UCSD-AML1 (cell line): ENCODE data around the gene AKR1C2.
"Not testable (repeated sequence)": the region's sequence is repeated elsewhere in the genome, so short reads cannot be mapped to it uniquely, and the experiment has no call there.

Source experiments
- DNase-seq: peaks from one replicate; lab custom pipeline; 2025; ENCODE audit not compliant: unreplicated experiment; lab: John Stamatoyannopoulos, UW

AKR1C2 gene

DNA sequence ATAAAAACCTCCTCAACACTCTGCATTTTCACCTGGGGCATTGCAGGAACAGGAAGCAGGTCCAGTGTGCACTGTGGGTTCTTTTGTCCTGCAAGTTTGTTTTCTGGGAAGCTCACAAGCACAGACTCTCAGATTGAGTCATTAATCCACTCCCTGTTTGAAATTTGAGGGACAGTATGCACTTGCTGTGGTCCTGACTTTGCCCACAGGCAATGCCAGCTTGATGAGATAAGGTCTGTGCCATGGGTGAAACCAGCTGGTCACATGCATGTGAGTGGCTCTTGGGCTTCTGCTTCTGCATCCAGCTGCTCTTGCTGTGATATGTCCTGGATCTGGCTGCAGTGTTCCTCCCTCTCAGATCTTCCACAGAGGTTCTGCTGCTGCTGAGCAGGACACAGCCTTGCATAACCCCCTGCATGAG is 21.8 kb upstream of the AKR1C2 start:
- not testable (repeated sequence) for DNase-seq

DNA sequence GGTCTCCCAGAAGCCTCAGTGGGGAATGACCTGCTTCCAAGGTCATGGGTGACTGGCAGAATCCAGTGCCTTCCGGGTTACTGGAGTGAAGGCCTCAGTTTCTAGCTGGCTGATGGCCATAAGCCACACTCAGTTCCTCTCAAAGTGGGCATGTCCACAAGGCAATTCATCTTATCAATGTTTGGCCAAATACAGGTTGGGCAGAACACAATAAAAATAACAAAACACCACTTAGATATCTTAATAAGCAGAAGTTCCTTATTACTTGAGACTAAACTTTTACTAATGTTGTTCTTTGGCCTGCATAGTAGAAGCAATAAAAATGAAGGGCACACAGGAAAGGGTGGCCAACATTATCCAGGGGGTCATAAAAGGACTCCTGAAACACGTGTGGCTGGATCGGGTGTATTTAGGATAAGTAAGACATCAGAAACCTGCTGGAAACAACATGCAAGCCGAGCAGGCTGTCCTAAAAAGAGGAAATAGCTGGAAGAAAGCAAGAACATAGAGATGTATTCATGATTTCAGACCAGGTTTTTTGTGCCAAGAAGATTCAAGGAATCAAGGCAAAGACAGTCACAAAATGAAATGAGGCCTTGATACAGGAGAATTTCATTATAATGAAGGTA is 19.6 kb upstream of the AKR1C2 start:
- DNase-seq = no peak

DNA sequence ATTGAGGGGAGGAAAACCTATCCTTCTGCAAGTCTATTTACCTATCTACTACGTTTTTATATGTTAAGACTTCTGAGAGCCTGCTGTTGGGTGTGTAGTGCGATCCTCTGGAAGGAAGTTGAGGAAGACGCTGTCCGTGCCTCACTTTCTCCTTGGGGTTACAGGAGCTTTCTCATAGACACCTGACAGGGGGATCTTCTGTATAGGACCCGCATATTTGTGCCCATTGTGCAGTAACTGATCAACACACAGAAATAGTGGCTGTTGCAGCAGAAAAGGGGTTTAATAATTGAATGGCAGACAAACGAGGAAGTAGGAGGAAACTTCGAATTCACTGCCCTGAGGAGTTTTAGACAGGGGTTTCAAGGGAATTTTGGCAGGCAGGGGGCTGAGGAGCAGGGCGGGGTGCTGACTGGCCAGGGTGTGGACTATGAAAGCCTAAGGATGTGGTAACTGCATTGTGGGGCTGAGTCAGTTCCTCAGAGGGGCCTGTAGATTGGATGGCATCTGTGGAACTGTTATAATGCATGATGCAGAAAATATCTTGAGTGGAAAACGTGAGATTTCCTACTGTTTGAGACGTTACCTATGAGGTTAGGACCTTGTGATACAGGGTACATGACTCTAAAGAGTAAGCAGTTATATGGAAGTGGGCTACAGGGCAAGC is 18.1 kb upstream of the AKR1C2 start:
- not testable (repeated sequence) for DNase-seq

DNA sequence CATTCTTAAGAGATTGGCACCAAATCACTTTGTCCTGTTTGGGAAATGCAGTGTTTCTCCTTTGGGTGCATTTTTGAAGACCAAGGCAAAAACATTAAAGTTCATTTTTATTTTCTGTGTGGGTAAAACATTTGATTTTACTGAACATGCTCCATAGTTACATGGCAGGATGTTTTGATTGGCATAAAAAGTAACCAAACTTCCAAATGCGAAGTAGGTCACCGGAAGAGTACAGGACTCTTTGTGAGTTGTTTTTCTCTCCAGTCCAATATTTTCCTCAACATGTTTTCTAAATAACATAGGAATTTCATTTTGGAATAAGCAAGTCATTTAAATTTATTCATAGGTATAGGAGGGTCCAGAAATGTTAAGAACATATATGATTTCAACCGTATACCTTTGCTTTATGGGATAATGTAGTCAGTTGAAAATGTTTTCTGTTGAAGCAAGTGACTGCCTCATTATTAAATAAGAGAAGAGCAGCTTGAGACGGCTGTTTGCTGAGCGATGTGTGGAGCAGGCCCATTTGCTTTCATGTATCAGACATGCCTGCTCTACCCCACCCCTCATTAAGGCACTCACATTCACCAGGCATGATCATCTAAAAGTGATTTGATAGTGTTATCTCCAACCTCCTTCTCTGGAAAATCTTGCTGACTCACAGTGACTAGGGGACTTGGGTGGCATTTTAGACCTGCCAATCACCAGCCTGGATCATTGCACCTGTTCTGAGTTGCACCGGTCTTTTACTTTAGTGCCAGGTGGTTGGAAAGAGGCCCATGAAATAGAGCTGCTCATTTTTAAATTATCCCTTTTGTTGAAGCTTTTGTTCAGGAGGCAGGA is 16.3 kb upstream of the AKR1C2 start:
- not testable (repeated sequence) for DNase-seq

DNA sequence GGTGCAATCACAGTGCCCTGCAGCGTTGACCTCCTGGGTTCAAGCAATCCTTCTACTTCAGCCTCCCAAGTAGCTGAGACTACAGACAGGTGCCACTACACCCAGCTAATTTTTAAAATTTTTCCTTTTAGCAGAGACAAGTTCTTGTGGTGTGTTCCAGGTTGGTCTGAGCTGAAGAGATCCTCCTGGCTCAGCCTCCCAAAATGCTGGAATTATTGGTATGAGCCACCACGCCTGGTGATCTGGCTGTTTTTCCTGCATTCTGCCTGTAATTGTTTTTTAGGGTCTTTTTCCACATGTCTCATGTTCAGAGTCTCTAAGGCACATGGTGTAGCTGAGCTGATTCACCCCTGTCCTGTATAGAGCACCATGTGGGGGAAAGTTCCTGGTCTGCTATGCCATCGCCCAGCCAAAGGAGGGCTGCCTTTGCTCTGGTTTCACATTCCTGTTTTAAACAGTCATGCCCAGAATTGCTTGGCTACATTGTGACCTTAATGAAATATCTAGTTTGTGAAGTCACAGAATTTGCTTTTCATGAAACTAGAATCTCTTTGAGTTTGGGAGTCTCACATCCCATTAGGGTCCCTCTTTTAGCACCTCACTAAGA is 15.1 kb upstream of the AKR1C2 start:
- not testable (repeated sequence) for DNase-seq

DNA sequence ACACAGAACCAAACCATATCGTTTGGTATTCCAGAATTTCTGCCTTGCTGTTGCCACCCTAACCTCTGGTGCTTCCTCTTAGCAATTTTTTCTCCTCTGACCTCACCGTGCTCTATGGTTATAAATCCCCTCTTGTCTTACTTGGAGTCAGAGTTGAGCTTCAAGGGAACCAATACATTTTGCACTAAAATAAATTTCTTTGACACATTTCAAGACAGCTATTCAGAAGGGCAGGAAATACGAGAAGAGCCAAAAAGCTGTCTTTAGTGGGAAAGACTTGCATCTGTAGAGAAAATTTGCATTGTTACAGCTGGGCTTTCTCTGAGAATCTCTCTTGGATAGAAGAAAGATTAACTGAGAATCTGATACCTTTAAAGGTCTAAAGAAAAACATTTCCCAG is 14.5 kb upstream of the AKR1C2 start:
- DNase-seq = no peak

DNA sequence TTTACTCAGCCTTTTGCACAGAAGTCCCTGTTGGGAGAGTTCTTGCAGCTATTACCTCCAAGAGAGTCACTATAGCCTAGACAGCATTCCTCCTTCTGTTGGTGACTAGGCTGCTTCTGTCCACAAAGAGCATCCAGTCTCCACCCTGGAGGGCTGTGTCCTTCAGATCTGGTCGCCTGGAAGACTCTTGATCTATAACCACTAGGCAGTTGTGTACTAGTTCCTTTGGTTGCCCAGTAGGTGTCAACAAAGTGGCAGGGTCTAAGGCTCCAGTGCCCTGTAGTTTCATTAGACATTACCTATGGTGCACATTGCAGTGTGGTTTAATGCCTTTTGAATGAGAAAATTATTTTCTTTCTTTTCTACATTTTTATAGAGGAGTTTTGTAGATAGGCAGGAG is 11.3 kb upstream of the AKR1C2 start:
- no peak for DNase-seq

DNA sequence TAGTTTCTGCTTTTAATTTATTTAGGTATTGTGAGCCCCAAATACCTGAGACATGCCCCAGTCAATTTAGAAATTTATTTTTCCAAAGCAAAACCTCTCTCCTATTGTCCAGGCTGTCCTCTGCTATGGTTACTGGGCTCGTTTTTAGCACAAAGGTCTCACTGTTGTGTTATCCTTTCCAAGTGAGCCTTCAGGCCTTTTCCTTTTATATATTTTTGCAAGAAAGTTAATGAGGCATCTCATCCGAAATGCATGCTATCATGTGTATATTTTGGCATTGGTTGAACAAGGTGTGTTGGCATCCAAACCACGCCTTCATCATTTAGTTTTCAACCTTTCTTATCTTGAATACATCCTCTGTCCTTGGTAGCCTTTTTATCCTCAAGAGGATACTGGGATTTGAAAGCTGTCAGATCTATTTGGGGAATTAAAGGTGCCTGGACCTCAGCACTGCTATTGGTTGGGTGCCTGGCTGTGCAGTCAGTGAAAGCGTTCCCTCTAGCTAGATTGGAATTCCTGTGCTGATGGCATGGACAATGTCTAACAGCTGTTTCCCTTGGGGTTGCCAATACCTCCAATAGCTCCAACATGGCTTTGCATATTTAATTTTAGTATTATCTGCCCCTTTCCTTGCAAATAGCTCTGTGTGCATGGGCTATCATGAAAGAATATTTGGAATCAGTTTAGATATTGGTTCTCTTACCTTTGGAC is 10.7 kb upstream of the AKR1C2 start:
- not testable (repeated sequence) for DNase-seq

DNA sequence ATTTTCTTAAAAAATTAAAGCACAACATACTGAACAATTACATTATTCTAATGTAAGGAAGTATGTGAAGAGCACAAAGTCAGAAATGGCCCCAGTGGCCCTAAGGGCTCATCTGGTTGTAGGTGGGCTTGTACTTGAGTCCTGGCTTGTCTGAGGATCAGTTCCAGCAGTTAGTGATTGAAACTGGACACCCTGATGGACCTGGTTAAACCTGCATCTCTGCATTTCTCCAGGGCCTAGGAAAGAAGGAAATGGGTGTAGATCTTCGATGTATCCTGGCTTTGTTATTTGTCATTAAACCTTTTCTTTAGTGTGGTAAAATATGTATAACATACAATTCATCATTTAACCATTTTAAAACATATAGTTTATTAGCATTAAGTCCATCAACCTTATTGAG is 9.7 kb upstream of the AKR1C2 start:
- DNase-seq = no peak

DNA sequence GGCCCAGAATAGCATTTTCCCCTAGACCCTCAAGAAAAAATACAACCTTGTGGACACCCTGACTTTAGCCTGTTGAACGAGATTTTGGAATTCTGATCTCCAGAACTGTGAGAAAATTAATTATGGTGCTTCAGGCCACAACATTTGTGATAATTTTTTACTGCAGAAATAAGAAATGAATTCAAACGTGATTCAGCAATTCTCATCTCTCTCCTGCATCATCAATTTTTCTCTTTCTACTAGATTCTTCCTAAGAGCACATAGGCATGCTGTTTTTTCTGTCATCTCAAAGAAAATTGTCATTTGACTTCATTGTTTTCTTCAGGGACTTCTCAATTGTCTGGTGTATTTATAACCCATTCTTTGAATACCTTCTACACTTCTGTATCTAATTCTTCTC is 8.9 kb upstream of the AKR1C2 start:
- DNase-seq = no peak

DNA sequence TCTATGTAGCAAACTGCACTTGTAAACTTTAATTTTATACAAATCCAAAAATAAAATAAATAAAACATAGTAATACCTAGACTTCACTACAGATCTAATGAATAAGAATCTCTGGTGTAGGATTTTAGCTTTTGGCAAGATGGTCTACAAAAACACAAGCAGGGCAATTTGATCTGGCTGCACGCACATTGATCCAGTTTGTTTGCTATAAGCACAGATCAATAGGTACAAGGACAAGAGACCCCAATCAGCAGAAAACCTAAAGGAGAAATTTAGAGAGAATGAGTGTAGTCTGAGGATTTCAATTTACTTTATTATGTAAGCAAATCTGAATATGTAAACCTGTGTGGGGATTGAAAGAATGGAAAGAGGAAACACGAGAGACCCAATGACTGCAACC is 7.7 kb upstream of the AKR1C2 start:
- not testable (repeated sequence) for DNase-seq

DNA sequence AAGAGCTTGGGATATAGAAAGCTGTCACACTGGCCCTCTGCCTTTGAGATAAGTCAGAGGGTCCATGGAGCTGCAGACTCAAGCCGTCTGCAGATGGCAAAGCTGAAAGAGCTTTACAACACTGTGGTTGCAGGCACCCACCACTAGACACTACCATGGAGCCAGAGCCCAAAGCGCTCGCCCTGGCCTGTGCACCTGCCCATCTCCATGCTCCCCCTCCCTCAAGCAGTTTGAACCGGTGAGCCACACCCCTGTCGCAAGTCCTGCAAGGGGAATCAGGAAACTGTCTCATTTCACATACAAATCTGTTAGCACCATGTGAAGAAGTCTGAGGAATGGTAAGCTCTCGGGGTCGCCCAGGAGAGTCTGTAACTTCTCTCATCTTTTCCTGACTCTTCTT is 6.4 kb upstream of the AKR1C2 start:
- not testable (repeated sequence) for DNase-seq

DNA sequence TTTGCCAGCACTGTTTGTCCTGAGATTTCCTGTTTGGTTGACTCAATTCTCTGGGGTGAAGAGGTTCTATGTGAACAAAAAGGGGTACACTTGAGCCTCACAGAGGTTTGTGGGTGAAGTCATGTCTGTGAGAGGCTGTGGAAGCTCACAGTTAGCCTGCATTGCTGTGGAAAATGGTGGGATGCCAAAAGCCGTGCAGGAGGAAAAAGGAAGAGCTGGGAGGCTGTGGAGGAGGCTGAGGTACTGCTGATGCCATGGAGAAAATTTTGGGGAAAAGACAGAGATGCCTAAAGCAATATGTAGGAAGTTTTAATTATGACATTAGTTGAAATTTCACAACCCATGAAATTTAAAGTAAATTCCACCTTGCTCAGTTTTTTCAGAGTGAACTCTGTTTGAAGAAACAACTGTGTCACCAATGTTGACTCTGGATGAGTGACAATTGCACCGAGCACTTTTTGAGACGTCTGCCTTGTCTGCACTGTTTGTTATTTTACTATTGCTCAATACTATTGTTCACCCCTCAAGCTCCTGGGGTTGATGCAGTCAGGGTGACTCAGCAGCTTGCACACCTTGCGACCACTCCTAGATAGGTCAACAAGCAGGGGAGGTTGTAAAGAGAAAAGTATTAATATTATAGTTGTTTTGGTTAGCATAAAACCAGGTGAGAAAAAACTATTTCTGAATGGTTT is 5.3 kb upstream of the AKR1C2 start:
- not testable (repeated sequence) for DNase-seq

DNA sequence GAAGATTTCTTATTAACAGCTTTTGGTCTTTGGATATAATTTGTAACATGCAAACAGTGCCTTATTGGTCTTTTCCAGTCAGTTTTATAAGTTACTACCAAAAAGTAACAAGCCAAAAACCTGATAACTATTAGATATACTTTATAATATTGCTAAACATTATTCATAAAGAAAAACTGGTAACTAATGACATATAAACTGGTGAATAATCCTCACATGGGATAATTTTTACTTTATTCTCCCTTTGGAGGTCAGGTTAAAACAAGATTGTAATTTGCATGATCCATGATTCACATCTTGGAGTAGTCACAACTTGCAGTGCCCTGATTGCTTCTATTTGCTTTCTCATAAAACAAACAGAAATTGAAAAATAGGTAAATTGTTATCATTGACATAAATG is 844 bp upstream of the AKR1C2 start:
- DNase-seq = not testable (repeated sequence)

DNA sequence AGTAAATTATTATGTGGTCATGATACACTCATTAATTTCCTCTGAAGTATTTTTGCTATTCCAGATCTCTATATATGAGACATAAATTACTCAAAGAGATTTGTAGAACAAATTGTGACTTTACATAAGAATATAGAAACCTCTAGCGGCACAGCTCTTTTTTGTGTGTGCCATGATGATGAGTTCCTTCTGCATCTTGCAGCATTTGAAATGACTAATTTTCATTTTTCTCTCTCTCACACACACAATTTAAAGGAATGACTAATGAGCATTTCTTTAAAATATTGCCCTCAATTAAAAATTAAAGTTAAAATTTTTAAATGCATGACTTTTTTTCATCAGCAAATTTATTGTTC is 351 bp upstream of the AKR1C2 start:
- not testable (repeated sequence) for DNase-seq

DNA sequence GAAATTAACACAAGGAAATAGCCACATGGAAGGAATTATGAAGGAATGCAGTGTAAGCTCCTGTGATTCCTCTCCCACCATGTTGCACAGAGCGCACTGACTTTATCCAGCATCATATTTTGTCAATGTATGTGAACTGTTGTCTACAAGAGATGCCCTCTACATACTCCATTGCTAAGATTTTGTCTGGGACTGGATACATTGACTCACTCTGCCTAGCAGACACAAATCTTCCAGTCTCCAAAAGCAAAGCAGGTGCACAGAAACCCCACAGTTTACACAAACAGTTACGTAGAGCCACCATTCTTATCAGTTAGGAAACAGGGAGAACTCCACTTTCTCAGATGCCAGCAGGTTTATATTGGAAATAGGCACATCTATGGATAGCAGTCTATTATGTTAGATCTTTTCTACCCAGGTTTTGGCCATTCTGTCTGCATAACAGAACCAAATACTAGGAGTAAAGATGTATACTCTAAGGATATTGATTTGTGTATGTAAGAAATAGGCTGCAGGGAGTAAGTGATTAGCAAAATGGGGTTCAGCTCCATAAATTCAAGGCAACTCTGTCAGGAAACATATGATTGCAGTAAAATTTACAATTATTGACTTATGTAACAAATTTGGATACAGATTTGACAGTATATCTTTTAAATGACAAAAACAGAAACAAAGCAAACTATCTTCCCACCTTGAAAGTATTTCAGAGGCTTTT is 1.5 kb downstream of the AKR1C2 start:
- no peak for DNase-seq

DNA sequence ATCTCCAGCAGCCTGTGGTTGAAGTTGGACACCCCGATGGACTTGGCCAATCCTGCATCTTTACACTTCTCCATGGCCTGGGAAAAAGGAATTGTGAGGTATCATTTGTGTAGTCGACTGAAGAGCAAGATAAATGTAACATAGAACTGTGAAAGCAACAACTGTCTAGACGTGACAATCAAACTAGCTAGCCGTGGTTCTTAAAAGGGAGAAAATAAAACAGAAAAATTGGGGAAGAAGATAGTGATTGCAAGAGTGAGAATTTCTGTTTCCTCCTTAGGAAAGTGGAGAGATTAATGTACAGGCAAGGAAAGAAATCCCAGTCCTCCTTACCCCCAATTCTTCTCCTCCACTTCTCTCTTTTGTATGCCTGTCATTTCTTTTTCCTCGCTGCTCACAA is 5.0 kb downstream of the AKR1C2 start:
- no peak for DNase-seq

DNA sequence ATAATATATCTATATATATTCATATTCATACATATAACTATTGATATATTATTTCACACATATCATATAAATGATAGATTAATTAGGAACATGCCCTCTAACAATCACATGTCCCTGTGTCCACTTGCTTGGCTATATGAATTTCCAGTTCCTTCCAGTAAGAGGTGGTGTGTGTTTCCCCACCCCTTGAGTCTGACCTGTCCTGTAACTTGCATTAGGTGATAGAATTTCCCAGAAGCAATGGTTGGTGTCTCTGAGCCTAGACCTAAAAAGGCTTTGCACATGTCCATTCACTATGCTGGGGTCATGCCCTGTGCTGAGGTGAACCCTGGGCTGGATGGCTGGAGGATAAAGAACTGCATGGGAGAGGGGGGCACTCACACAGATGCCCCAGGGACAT is 9.4 kb downstream of the AKR1C2 start:
- DNase-seq = not testable (repeated sequence)

DNA sequence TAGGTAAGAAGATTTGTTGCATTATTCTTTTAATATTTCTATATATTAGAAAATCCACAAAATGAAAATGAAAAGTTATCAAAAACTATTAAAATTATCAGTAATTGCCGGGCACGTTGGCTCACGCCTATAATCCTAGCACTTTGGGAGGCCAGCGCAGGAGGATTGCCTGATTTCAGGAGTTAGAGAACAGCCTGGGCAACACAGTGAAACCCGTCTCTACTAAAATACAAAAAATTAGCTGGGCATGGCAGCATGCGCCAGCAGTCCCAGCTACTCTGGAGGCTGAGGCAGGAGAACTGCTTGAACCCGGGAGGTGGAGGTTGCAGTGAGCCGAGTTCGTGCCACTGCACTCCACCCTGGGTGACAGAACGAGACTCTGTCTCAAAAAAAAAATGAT is 11.1 kb downstream of the AKR1C2 start:
- DNase-seq = not testable (repeated sequence)

DNA sequence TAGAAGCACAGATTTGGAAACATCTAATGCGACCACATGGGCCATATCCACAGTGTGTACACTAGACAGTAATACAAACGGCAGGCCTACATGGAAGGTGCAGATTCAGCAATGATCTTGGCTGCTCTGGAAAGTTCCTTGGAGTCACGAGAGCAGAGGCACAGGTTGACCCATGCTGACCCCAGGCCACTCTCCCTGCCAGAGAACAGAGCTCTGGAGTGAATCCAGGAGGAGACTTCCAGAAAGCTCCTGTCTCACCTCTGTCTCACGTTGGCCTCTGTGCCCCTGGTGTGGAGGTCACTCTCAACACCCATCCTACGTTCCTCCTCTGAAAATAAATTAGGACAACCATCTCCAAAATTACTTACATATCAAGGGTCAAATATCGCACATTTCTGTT is 12.2 kb downstream of the AKR1C2 start:
- DNase-seq = not testable (repeated sequence)
